CD4-positive, alpha-beta T cell treated with Interleukin-17A for 4 hours (primary cell): ENCODE measurements around the gene C14orf180.

Source experiments
- DNase-seq: peaks from one replicate; pipeline ENCODE4 v3.0.0-alpha.2; 2020; ENCODE audit warnings: mixed read lengths

The C14orf180 gene

GRCh38 chr14:104595911-104596450 is 16.4 kb downstream of the C14orf180 start:
- DNase-seq: no peak

DNA sequence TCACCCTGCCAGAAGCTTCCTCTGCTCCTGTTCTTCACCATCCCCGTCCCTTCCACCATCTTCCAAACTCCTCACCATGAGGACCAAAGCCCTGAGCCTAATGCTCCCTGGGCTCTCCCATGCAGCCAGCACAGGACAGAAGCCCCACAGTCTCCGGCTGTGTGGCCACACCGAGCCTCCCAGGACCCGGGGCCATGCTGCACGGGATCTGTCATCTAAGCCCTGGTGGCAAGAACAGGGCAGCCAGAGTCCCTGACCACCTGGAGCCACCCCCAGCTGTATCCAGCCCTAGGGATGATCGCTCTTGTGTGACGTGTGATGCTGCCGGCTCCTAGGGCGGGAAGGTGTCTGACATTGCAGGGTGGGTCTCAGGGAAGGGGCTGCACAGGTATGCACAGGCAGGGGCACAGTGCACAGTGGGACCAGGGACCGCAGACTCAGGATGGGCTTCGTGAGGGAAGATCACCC is 16.9 kb downstream of the C14orf180 start:
- DNase-seq: no peak

DNA sequence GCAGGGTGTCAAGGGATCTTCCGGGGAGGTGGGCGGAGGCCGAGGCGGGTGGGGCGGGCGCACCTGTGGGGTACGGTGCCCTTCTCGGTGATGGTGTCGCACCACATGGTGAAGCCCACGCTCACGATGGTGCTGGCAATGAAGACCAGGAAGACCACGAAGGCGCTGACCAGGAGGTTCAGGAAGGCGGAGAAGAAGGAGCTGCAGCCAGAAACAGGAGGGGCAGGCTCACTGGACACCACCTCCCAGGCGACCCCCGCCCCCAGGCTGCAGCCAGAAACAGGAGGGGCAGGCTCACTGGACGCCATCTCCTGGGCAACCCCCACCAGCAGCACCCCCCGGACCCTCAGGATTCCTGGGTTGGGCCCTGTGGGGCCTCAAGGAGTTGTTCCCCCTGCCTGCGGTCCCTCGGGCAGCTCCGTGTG is 17.4 kb downstream of the C14orf180 start:
- no peak for DNase-seq

- DNase-seq: no peak
Measured at GRCh38 chr14:104597576-104597975, 18.0 kb downstream of the C14orf180 start.

GRCh38 chr14:104598039-104598909 is 18.7 kb downstream of the C14orf180 start:
- no peak for DNase-seq

GRCh38 chr14:104598910-104599273 is 19.3 kb downstream of the C14orf180 start:
- DNase-seq: no peak

DNA sequence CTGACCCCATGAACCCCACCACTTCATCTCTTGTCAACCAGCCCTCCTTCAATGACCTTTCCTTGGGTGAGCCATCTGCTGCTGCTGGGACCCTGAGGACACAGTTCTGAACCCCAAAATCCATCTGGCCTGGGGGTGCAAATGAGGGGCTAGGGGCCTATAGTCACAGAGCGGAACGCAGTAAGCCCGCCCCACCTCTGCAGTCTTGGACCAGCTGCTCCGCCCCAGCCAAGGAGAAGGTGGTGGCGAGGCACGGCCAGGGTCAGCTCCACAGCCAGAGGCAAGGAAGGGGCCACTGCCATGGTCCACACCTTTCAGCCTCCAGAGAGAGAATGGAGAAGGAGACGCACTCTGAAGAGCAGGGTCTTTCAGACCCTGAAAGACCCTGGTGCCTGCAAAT is 19.9 kb downstream of the C14orf180 start:
- no peak for DNase-seq

DNA sequence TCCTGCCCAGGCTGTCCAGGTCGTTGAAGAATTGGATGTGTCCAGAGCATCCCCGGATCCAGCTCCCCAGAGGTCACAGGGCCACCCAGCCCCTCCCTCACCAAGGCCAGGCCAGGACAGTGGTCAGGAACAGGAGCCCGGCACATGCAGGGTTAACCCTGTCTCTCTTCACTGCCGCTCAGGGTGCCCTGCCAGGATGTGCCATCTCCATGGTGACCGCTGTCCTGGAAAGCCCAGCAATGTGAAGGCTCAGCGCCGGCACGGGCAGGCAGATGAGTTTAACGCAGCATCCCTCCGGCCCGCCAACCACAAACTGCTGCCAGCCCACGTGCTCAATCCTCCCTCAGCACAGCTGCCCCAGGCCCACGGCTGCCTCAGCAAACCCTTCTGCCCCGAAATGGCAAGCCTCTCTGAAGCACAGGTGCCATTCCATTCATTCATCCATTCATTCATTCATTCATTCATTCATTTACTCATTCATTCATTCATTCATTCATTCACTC is 20.6 kb downstream of the C14orf180 start:
- no peak for DNase-seq

- DNase-seq: no peak
Measured at GRCh38 chr14:104600805-104601204, 21.2 kb downstream of the C14orf180 start.

DNA sequence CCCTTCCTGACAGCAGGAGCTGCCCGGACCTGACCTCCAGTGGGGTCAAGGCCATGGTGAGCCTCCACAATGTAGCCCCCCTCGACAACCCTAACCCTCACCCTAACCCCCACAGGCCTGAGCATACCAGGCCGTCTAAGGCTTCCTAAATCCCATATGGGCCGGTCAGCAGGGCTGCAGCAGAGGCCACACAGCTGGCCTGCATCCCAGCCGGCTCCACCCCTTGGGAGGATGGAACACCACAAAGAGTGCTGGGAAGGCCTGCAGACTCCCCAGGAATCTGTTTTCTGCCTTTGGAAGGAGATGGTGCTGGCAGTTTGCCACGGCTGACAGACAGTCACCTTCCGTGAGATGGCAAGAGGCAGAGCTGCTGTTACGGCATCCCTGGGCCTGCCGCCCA is 22.2 kb downstream of the C14orf180 start:
- DNase-seq: no peak

DNA sequence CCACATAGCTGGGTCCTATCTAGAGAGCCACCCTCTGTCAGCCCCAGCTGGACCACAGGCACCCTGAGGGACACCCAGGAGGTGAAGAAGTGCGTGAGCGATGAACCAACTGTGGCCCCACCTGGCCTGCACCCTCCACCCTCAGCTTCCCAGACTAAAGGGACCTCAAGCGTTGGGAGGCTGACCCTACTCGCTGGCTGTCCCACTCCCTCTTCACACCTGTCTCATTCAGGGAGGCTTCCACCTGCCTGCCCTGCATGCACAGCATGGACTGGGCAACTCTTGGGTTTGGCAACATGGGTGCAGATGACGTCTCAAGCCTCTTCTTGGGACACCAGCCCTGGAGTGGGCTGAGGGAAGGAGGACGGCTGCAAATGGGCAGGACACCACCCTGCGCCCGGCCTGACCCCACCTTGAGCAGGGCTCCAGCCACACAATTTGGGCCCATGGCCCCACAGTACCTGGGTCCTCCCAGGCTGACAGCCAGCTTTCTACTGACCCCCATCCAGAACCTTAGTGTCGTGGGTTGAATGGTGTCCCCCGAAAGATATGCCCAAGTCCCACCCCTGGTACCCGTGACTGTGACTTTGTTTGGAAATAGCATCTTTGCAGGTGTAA is 22.9 kb downstream of the C14orf180 start:
- DNase-seq: no peak

GRCh38 chr14:104602933-104603325 is 23.4 kb downstream of the C14orf180 start:
- no peak for DNase-seq

DNA sequence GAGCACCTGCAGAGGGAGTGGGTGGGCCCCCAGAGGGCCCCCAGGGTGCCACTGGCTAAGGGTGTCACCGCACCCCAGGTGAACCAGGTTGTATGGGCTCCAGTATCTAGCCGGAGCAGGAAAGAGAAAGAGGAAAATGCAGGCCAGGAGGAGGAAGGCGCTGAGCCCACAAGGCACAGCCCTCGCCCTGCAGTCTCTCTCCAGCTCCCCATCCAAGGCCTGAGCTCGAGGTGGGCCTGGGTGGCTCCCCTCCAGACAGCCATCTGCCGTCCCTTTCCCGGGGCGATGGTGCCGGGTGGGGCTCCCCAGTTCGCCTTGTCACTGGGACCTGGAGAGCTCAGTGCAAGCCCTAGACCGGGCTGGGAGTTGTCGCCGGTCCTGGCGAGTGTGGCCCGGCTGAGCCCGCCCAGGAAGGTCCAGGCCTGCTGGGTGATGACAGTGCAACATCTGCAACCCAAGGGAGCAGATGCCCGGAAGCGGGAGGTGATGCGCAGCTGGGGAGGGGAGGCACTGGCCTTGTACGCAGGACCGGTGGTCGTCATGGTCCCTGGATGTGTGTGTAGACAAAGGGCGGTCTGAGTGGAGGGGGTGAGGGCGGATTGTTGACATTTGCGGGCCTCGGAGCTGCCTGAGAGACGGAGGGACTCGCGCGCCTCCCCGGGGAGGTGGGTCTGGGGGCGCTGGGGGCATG is 24.3 kb downstream of the C14orf180 start:
- DNase-seq: no peak

DNA sequence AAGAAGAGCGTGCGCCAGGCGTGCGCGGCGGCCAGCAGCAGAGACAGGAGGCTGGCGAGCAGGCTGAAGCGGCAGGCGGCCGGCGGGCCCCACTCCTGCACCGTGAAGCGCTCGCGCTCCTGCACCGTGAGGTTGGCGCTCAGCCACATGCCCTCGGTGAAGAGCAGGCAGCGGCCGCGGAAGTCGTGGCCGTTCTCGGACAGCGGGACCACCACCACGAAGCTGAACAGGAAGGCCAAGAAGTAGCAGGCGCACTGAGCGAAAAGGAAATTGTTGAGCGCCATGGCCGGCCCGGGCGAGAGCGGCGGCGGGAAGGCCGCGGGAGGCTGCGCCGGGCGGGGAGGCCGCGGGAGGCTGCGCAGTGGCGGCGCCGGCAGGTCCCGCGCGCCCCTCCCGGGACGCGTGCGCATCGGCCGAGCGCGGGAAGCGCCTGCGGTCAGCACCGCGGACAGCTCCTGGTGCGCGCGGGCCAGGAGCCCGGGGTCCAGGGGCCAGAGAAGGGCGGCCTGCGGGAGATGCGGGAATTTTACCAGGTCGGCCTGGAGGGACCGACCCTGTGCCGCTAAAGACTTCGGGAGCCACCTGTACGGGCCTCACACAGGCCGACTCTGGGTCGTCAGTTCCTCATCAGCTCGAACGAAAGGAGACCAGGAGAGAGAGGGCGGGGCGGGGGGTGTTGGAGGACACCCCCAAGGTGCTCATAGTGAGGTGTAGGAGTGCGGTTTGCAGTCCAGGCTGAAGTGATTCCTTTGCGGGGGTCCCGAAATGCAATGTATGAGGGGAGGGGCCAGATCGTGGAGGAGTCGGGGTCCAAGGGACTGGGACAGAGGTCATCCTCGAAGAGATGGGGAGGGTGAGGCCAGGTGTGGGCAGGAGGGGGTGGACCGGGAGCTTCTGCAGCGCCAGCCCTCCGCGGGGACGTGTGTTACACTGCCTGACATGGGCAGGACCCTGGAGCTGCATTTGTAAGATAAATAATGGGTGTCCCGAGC is 25.2 kb downstream of the C14orf180 start, which contains the start of gene TMEM179:
Gene TMEM179, minus strand, starts transcription at position 315 of the 992 bp plus-strand sequence. Its CDS starts 31 bp downstream, at position 284.
- DNase-seq: no peak

GRCh38 chr14:104609666-104610065 is 30.1 kb downstream of the C14orf180 start:
- no peak for DNase-seq

GRCh38 chr14:104610749-104611310 is 31.3 kb downstream of the C14orf180 start:
- no peak for DNase-seq

- no peak for DNase-seq
Measured at GRCh38 chr14:104611881-104612280, 32.3 kb downstream of the C14orf180 start.

DNA sequence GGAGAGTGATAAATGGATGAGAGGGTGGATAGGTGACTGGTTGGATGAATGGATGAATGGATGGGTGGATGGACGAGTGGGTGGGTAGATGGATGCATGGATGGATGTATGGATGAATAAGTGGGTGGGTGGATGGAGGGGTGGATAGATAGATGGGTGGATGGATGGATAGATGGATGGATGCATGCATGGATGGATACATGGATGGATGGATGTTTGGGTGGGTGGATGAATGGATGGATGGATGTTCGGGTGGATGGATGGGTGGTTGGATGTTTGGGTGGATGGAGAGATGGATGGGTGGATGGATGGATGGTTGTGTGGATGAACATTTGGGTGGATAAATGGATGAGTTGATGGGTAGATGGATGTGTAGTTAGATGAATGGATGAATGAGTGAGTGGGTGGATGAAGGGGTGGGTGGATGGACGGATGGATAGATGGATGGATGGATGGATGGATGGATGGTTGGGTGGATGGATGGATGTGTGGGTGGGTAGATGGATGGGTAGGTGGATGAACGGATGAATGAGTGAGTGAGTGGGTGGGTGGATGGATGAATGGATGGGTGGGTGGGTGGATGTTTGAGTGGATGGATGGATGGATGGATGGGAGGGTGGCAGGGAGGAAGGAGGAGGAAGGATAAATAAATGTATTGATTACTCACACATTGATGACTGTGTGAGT is 34.7 kb downstream of the C14orf180 start:
- DNase-seq: no peak

- DNase-seq: no peak
Measured at GRCh38 chr14:104624939-104625338, 45.4 kb downstream of the C14orf180 start.

GRCh38 chr14:104632781-104633180 is 53.2 kb downstream of the C14orf180 start:
- DNase-seq: no peak
